Urinary bladder (tissue), 4 donors: ENCODE data around the gene ALX4. TPM values are rescaled to one million over a fixed set of nuclear protein-coding genes. Genes with fewer than 3 reads are reported as not detected.

ENCODE experiments used
- DNase-seq: peaks from one replicate; pipeline ENCODE4 v3.0.0-alpha.2; 2015; ENCODE audit errors: extremely low spot score
- H3K27ac ChIP-seq: one replicate; pipeline ENCODE4 v1.5.1; 2013; ENCODE audit warnings: low read depth, mild to moderate bottlenecking, moderate library complexity
- H3K36me3 ChIP-seq: one replicate; pipeline ENCODE4 v1.6.1; 2013; ENCODE audit warnings: mild to moderate bottlenecking, moderate library complexity; ENCODE audit not compliant: insufficient read depth
- H3K4me1 ChIP-seq: one replicate; pipeline ENCODE4 v1.6.1; 2013; ENCODE audit warnings: mild to moderate bottlenecking, moderate library complexity; ENCODE audit not compliant: insufficient read depth
- H3K4me3 ChIP-seq: one replicate; pipeline ENCODE4 v1.5.1; 2013; ENCODE audit warnings: low read depth, low read length
- WGBS: extraction: QIAGEN DNeasy Blood & Tissue Kit; methylation state at CpG from one replicate; pipeline ENCODE4 v1.1.7; 2013; 5-methylcytosine and 5-hydroxymethylcytosine counted together
- polyA plus RNA-seq: library from polyadenylated mRNA; stranded (reverse); fragments of 200-250 nt; gene quantifications from one replicate; pipeline ENCODE4 v1.2.3, GENCODE V29; 2013
- total RNA-seq: library from RNA; depleted of rRNA; stranded (reverse); fragments of >200 nt; gene quantifications from one replicate; pipeline ENCODE4 v1.2.3, GENCODE V29; 2014
- donor health status: healthy with polysubstance abuse.
- donor health status: healthy.

Gene ALX4
- total and polyA plus RNA-seq, 2 donors: 0.08 to 1.5 TPM

DNA sequence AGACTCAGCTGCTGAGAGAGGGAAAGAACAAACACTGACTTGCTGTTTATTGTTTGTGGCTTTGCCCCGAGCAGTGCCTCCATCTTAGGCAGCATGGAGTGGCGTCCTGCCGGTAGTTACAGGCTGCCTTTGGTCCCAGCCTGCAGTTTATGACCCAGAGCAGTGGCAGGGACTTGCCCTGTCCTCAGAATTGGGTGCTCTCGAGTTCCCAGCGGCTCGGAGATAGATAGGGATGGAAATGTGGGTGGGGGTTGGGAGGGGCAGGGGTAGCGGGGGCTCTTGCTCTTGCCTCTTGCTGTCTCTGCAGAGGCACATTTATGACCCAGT, 3.1 kb downstream of the ALX4 start:
- Histone ChIP-seq H3K36me3 (no peaks in the 10 kb centered on the region), H3K4me3 (no peak overlapping the region)

DNA sequence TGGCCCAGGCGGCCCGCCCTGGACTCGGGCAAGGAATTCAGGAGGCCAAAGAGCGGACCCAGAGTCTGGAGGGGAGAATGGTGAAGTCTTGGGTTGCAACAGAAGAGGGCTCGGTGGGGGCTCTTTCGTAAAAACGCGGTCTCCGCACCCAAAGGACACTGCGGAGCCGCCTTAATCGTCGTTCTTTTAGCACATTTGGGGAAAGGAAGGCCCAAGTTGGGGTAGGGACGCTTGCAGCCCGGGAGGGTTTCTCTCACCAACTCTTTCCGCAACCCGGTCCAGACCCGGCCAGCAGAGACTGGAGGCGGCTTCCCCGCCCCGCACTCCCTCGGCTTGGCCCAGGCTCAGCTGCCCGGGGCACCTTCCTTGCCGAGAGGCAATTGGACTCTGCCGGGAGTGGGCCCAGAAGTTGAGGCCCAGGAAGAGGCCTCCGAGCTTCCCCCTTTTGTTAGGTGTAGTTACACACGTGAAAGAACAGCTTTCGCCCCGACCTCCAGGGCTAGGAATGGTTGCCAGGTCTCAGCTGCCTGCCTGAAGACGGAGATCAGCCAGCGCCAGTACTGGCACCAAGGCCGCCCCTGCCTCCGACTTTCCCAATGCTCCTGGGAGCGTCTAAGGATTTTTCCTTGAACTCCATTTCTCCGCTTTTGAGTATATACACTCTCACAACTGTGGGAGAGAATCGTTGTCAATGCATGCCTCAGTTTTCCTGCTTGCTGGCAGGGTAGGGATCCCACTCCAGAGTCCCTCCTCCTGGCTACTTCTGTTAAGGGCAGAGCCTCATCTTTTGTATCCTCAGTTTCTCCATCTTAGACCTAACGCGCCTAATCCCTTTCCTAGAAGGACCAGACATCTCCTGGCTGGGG, 3.7 kb downstream of the ALX4 start:
- 48% methylated on average over 38 of the region's 38 CpGs for WGBS
- H3K4me1 ChIP-seq: no peaks in the 10 kb centered on the region
- no peak for DNase-seq
- no peaks in the 10 kb centered on the region for H3K36me3 ChIP-seq
- no peak overlapping the region for H3K27ac ChIP-seq
- H3K4me3 ChIP-seq: peak overlapping the region; percentile 52

More for the DNA sequence above, 3.1 kb downstream of the ALX4 start:
- no peak for DNase-seq
- Histone ChIP-seq H3K4me1 (no peaks in the 10 kb centered on the region), H3K27ac (no peak overlapping the region)
- WGBS: 80% methylated on average over 7 of the region's 7 CpGs

DNA sequence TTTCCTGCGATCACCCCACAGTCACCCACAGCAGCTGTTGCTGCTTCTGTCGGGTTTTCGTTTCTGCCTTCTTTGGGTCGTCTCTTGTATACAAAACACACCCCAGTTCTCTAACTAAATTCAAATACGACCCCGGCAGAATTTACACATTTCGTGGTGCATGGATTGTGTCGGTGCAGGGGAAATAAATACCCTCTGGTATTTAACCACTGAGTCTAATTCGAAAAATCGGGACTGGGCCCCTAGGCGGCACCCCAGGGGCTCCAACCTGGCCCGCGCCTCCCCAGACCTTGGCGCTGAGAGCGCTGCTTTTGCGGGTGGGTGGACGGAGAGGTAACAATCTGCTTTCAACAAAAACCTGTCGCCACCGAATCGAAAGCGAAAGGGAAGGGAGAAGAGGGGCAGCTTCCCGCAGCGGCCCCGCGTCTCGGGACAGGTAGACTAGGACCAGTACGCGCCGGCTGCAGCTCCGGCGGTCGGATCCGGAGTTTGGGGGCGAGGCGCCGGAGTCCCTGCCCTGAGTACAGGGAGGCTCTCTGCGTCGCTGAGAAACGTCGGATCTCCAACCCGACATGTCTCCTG, 4.4 kb downstream of the ALX4 start:
- DNase-seq: no peak
- 7% methylated on average over 41 of the region's 41 CpGs for WGBS
- Histone ChIP-seq H3K4me1 (no peaks in the 10 kb centered on the region), H3K27ac (no peak overlapping the region), H3K36me3 (no peaks in the 10 kb centered on the region), H3K4me3 (peak overlapping the region; percentile 52)

DNA sequence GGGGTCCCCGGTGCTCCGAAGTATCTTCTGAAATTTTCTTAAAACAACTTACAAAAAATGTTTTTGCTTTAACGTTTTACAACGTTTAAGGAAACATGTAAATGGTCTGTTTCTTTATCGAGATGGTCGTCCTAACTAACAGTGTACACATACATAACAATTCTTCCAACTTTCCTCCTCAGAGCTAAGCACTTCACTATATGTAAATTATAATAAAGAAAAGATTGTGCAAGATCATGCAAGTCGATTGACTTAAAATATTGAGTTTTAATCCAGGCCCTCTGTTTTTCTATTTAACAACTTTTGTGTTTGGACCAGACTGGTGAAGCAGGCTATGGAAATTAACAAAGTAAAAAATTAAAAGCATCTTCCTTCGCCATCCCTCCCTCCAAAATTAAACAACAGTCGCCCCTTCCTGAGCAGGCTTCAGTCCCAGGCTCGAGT, 4.9 kb downstream of the ALX4 start:
- H3K27ac ChIP-seq: no peak overlapping the region
- H3K36me3 ChIP-seq: no peaks in the 10 kb centered on the region
- WGBS: 18% methylated on average over 10 of the region's 10 CpGs
- H3K4me3 ChIP-seq: peak overlapping the region; percentile 52
- H3K4me1 ChIP-seq: no peaks in the 10 kb centered on the region
- DNase-seq: no peak

DNA sequence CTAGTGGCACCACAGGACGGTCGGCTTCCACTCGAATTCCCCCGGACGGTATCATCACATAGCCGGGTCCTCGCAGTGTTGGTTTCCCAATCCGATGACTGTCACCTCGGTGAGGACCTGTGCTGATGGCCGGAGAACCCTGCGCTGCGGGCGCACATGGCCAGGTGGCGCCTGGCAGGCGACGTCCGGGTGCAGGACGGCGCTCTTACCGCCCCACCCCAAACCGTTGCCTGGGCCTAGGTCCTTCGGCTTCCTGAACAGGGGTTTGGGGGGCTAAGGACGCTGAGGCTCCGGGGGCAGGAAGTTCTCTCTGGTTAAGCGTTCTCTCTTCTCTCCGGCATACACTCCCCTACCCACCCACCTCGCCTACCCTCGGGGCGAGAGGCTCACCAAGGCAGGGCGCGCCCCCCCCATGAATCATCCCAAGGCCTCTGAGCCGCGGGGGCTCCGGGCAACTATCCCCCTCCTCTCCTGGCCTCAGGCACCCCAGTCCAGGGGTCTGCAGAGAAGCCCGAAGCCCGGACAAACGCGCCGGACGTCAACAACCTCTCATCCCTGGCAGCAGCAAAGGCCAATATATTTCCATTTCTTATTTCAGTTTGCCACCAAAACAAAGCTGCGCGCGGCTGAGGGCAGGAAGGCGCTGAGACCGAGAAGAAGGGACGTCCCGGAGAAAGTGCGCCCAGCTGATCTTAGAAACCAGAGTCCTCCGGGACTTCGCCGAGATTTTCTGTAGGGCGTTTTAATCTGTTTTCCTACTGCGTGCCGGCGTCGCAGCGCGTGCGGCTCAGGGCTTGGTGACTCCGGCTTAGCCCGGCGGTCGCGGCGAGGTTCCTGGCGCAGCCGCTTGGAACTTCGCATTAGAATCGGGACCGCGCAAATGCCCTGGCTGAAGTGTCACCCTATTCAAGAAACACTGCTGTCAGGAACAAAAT, 5.6 kb downstream of the ALX4 start:
- Histone ChIP-seq H3K4me3 (no peak overlapping the region), H3K4me1 (no peaks in the 10 kb centered on the region), H3K27ac (no peak overlapping the region), H3K36me3 (no peaks in the 10 kb centered on the region)
- WGBS: 11% methylated on average over 71 of the region's 71 CpGs
- DNase-seq: no peak

DNA sequence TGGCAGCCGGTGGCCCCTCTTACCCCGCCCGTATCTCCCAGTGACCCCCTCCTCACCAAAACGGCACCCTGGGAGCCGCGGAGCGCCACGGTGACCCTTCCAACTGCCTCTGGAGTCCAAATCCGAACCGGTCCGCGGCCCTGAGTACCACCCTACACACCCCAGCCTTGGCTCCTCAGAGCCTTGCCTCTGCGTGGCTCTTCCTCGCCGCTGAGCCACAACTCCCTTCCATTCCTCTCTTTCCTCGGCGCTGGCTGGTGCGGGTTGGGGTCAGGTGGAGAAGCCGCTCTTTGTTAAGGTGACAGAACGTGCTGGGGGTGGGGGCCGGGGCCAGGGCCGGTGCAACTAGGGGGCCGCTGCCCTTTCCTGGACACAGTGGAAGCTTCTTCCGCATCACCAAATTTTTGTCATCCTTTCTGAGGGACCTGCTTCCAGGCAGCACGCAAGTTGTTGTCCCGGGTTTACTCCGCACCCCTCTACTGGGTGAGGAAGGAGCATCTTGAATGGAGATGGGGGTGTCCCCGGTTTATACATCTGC, 6.5 kb downstream of the ALX4 start:
- no peak overlapping the region for H3K27ac ChIP-seq
- H3K4me3 ChIP-seq: no peak overlapping the region
- H3K4me1 ChIP-seq: no peaks in the 10 kb centered on the region
- 43% methylated on average over 28 of the region's 28 CpGs for WGBS
- H3K36me3 ChIP-seq: no peaks in the 10 kb centered on the region
- no peak for DNase-seq

DNA sequence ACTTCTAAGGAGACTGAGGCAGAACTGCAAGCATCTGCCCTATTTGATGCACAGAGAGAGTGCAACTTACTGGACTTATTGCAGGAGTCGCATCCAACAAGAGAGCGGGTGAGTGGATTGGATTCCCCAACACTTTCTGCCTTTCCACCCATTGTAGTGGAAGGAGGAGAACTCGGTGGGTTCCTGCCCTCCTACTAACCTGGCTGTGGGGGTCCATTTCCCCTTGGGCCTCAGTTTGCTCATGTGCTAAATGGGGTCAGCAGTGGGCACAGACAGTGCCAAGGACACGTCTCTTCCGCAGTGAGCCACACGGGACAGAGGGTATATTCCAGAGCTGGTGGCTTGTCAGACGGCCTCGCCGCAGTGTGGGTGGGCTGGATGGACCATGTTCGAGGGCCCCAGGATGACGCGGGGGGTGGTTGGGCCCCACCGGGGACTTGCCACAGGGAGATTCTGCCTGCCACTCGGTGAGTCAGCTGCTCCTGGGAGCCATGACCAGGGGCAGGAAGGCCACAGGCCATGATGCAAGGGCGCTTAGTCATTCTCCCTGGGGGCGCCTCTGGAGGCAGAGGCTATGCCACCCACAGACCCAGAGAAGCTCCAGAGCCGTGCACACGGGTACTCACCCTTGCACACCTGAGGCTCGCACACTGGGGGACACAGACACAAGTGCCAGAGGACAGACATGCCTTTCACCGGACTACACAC, 8.2 kb downstream of the ALX4 start:
- Histone ChIP-seq H3K4me3 (no peak overlapping the region), H3K27ac (no peak overlapping the region), H3K4me1 (no peaks in the 10 kb centered on the region), H3K36me3 (no peaks in the 10 kb centered on the region)
- no peak for DNase-seq
- 87% methylated on average over 20 of the region's 20 CpGs for WGBS

DNA sequence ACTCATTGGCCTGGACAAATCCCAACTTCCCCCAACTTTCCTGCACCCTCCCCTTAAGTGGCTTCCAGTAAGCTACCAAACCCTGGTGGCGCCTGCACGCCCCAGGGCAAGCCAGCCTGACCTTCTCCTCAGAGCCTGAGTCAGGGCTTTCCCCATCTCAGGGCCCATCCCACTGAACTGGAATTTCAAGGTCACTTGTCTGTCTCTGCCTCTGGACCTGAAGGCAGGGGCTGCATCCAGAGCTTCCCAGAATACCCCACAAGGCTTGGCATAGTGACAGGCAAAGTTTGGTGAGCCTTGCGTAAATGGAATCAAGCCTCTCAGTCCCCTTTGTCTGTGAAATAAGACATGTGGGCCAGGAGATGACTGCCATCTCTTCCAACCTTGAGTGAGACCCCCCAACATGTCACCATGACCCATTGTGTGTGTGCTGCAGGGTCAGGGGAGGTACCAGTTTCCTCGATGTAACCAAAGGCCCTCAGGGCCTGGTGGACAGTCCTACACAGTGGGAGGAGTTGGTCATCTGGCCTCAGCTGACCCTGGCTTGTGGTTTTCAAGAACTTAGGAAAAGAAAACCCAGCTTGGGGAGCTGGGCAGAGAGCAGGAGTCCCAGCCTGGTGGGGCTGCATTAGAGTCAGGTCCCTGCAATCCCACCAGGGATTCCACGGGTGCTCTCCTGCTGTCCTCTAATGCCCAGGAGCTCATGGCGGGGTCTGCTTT, 8.9 kb downstream of the ALX4 start:
- 87% methylated on average over 6 of the region's 6 CpGs for WGBS
- H3K4me3 ChIP-seq: no peak overlapping the region
- H3K4me1 ChIP-seq: no peaks in the 10 kb centered on the region
- H3K27ac ChIP-seq: no peak overlapping the region
- no peak for DNase-seq
- no peaks in the 10 kb centered on the region for H3K36me3 ChIP-seq

DNA sequence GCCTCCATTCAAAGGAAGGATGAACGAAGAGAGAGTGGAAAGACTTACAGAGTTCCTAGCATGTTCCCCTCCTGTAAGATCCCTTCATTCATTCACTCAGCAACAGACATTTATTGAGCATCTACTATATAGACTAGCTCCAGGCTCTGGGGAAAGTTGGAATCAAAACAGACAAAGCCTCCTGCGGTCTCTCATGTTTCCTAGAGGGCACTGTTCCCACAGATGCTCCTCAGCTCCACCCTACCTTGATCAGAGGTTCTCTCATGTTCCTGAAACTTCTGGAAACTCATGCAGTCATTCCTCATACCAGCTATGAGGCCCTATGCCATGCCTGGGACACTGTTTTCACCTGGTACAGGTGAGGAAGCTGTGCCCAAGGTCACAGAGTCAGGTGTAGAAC, 11.1 kb downstream of the ALX4 start:
- no peak for DNase-seq
- 86% methylated on average over 2 of the region's 2 CpGs for WGBS
- H3K4me3 ChIP-seq: no peak overlapping the region
- no peak overlapping the region for H3K27ac ChIP-seq
- no peaks in the 10 kb centered on the region for H3K36me3 ChIP-seq
- no peaks in the 10 kb centered on the region for H3K4me1 ChIP-seq

DNA sequence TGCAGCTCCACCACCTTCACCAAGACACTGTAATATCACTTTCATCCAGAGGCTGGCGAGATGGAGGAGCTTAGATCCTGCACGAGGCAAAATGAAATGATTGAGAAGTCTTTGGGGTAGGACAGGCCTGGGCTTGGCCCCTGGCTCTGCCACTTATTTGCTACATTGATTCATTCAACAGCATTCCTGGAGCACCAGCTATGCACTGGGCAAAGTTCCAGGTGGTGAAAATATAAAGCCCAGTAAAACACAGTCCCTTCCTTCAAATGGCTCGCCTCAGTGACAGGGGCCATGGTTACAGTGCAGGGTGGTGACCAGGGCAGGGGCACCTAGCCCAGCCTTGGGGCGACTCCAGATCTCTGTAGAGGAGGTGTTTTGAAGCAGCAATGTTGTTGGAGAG, 19.7 kb downstream of the ALX4 start:
- no peak overlapping the region for H3K27ac ChIP-seq
- no peak for DNase-seq
- H3K4me1 ChIP-seq: no peaks in the 10 kb centered on the region
- no peak overlapping the region for H3K4me3 ChIP-seq
- H3K36me3 ChIP-seq: no peaks in the 10 kb centered on the region
- 62% methylated on average over 4 of the region's 4 CpGs for WGBS

DNA sequence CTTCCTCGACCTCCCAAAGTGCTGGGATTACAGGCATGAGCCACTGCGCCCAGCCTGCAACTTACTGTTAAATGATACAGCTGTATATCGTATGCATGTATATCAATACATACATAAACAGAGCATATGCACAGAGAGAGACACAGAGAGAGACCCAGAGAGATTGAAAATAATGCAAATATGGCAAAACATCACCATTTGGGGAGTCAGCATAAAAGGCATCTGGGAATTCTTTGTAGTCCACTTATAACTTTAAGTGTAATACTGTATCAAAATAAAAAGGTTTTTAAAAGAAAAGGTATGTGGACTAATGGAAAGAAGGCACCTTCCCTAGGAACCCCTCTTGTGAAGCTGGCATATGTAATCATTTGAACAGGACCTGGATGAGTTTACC, 21.8 kb downstream of the ALX4 start:
- Histone ChIP-seq H3K36me3 (no peaks in the 10 kb centered on the region), H3K4me3 (no peak overlapping the region), H3K27ac (no peak overlapping the region), H3K4me1 (no peaks in the 10 kb centered on the region)
- no peak for DNase-seq
- WGBS: 88% methylated on average over 3 of the region's 3 CpGs

DNA sequence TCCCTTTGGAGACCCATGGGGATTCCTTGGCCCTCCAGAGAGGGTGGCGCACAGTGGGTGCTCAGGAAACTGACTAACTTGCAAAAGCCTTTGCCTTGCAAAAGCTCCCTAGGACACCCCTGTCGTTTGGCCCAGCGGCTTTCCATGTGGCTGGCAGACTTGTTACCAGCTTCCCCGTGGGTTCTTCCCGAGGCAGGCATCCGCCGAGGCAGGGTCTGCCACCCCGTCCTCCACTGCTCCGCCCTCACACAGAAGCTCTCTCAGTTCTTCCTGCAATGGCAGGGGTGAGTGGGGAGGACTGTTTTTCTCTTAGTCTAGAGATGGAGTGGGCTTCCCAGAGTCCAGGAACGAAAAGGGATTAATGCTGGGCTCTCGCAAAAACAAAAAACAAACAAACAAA, 23.0 kb downstream of the ALX4 start:
- WGBS: 82% methylated on average over 11 of the region's 11 CpGs
- Histone ChIP-seq H3K27ac (no peak overlapping the region), H3K4me1 (no peaks in the 10 kb centered on the region), H3K36me3 (no peaks in the 10 kb centered on the region), H3K4me3 (no peak overlapping the region)
- no peak for DNase-seq
